Measurements from ENCODE around the gene PALMD. TPM values are rescaled to one million over a fixed set of nuclear protein-coding genes. Genes with fewer than 3 reads are reported as not detected.

PALMD gene
- total RNA-seq, 4 donors from 2014 or later: 64.5 to 105 (median 72.0) TPM

- H3K9me3 ChIP-seq: no peaks in the 10 kb centered on the region
- H3K27ac ChIP-seq: no peak overlapping the region
- no peak for DNase-seq (ENCODE audit: low spot score in 2 of 2)
- H3K36me3 ChIP-seq: peaks cover 0 to 16% (median 0%) of the 10 kb centered on the region in 3 donors
- TF ChIP-seq POLR2A (IDR thresholded peaks at IDR 0.05) (no peak), EP300 (IDR thresholded peaks at IDR 0.05) (no peak), CTCF (IDR thresholded peaks at IDR 0.05) (no peak)
- WGBS, 2 donors: 87 to 98% methylated on average over 2 of the region's 2 CpGs
- H3K4me3 ChIP-seq: no peak overlapping the region
- peaks cover 0 to 35% (median 20%) of the 10 kb centered on the region in 4 donors for H3K4me1 ChIP-seq
- H3K27me3 ChIP-seq: no peaks in the 10 kb centered on the region
These were observed 31.5 kb downstream of the PALMD start for GRCh38 chr1:99677416-99677815.

- Histone ChIP-seq H3K36me3 (peaks cover 0 to 16% (median 0%) of the 10 kb centered on the region in 3 donors), H3K4me3 (no peak overlapping the region), H3K27me3 (no peaks in the 10 kb centered on the region), H3K4me1 (peaks cover 0 to 18% (median under 1%) of the 10 kb centered on the region in 4 donors), H3K9me3 (no peaks in the 10 kb centered on the region), H3K27ac (no peak overlapping the region)
- whole genome bisulfite sequencing, 2 donors: 87 to 89% methylated on average over 1 of the region's 1 CpG
- TF ChIP-seq POLR2A (IDR thresholded peaks at IDR 0.05) (no peak), CTCF (IDR thresholded peaks at IDR 0.05) (no peak), EP300 (IDR thresholded peaks at IDR 0.05) (no peak)
- no peak for DNase-seq (ENCODE audit: low spot score in 2 of 2)
These were observed 34.4 kb downstream of the PALMD start for GRCh38 chr1:99680270-99680669.

- Histone ChIP-seq H3K36me3 (peaks cover 0 to 16% (median 0%) of the 10 kb centered on the region in 3 donors), H3K4me3 (no peak overlapping the region), H3K4me1 (peaks cover 0 to 24% (median 5%) of the 10 kb centered on the region in 4 donors)
These were observed 35.7 kb downstream of the PALMD start for GRCh38 chr1:99681583-99681982.

GRCh38 chr1:99682291-99682751 lies 36.4 kb downstream of the PALMD start:
- Histone ChIP-seq H3K36me3 (peaks cover 0 to 18% (median 0%) of the 10 kb centered on the region in 3 donors), H3K4me1 (peaks cover 0 to 24% (median 5%) of the 10 kb centered on the region in 4 donors), H3K27ac (no peak overlapping the region), H3K4me3 (no peak overlapping the region), H3K27me3 (no peaks in the 10 kb centered on the region), H3K9me3 (no peaks in the 10 kb centered on the region)
- WGBS, 2 donors: 74 to 77% methylated on average over 4 of the region's 4 CpGs
- no peak for DNase-seq (ENCODE audit: low spot score in 2 of 2)
- TF ChIP-seq CTCF (IDR thresholded peaks at IDR 0.05): no peak
- TF ChIP-seq POLR2A (IDR thresholded peaks at IDR 0.05): no peak
- TF ChIP-seq EP300 (IDR thresholded peaks at IDR 0.05): no peak

More at GRCh38 chr1:99681583-99681982, 35.7 kb downstream of the PALMD start:
- Histone ChIP-seq H3K27ac (no peak overlapping the region), H3K9me3 (no peaks in the 10 kb centered on the region), H3K27me3 (no peaks in the 10 kb centered on the region)
- WGBS, 2 donors: 70 to 71% methylated on average over 3 of the region's 3 CpGs
- TF ChIP-seq EP300 (IDR thresholded peaks at IDR 0.05): no peak
- TF ChIP-seq CTCF (IDR thresholded peaks at IDR 0.05): no peak
- no peak for TF ChIP-seq POLR2A (IDR thresholded peaks at IDR 0.05)
- DNase-seq (ENCODE audit: low spot score in 2 of 2): no peak

GRCh38 chr1:99685516-99686180 lies 39.7 kb downstream of the PALMD start:
- Histone ChIP-seq H3K4me3 (no peak overlapping the region), H3K4me1 (peaks cover 0 to 24% (median 5%) of the 10 kb centered on the region in 4 donors), H3K36me3 (peaks cover 0 to 27% (median 0%) of the 10 kb centered on the region in 3 donors), H3K9me3 (no peaks in the 10 kb centered on the region), H3K27ac (peak overlapping the region in 3 of 4 donors; percentile 2 to 72 (median 63)), H3K27me3 (no peaks in the 10 kb centered on the region)
- peak; percentile 66 to 78 for DNase-seq (ENCODE audit: low spot score in 2 of 2)
- WGBS, 2 donors: 8 to 10% methylated on average over 6 of the region's 6 CpGs
- peak in 1 of 2 donors; percentile 70 for TF ChIP-seq EP300 (IDR thresholded peaks at IDR 0.05)
- TF ChIP-seq POLR2A (IDR thresholded peaks at IDR 0.05): no peak
- peak; percentile 29 to 61 (median 40) for TF ChIP-seq CTCF (IDR thresholded peaks at IDR 0.05)
